ENCODE measurements around the gene NMU. TPM values are rescaled to one million over a fixed set of nuclear protein-coding genes. Genes with fewer than 3 reads are reported as not detected.
"Not testable (repeated sequence)": the region's sequence is repeated elsewhere in the genome, so short reads cannot be mapped to it uniquely, and the experiment has no call there.

NMU gene
- total and polyA plus RNA-seq, 2 donors from 2014 or later = 0.54 to 0.79 TPM

DNA sequence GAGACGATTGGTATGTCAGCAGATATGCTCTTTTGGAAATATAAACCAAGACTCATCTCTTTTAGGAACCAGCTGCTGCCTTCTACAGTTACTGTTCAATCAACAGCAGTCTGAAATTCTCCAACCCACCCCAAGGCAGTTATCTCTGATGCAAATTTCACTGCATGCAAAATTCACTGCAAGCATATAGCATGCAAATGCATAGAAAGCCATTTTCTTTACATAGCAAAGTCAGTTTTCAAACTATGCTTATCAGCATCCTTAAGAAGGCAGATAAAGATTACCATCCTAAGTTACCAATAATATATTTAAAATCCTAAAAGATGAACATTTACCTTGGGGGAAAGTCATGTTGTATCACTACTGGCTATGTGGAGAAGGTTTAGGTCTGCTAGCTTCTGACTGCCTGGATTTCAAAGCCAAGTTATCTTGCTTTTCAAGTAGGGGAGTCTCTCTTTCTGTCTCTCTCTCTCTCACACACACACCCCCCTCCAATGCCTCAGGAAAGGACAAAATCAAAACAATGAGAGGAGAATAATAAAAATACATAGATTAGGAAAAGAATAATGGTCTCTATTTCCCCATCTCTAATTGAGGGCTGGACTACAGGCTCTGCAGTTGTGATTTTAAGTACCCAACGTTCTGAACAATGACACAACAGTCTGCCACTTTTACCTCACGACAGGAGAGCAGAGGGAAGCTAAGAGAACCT is 1.5 kb downstream of the NMU start:
- DNase-seq = no peak
- intact Hi-C loops (cut with DNase I) = no loop called here
- no peak for FAIRE-seq
- Histone ChIP-seq H3K9me3 (ENCODE audit: control insufficient read depth in 2 of 3, insufficient read depth in 1 of 3, low read length in 3 of 3) (peaks cover 0 to 4% (median 0%) of the 10 kb centered on the region in 3 donors), H3K4me3 (ENCODE audit: low read length in 3 of 3) (no peak overlapping the region), H3K4me1 (ENCODE audit: control insufficient read depth in 2 of 3, insufficient read depth in 2 of 3, low read depth in 1 of 3, low read length in 3 of 3) (peaks cover 0 to 7% (median 3%) of the 10 kb centered on the region in 3 donors), H3K27ac (ENCODE audit: low read depth in 2 of 2, low read length in 2 of 2) (no peak overlapping the region), H3K36me3 (ENCODE audit: control insufficient read depth in 2 of 3, insufficient read depth in 3 of 3, low read length in 3 of 3) (no peaks in the 10 kb centered on the region), H3K27me3 (ENCODE audit: control insufficient read depth, insufficient read depth, low read length) (peaks cover 8% of the 10 kb centered on the region), H3K9ac (ENCODE audit: low read length in 3 of 3) (no peak overlapping the region)
- TF ChIP-seq, protein P1, sequence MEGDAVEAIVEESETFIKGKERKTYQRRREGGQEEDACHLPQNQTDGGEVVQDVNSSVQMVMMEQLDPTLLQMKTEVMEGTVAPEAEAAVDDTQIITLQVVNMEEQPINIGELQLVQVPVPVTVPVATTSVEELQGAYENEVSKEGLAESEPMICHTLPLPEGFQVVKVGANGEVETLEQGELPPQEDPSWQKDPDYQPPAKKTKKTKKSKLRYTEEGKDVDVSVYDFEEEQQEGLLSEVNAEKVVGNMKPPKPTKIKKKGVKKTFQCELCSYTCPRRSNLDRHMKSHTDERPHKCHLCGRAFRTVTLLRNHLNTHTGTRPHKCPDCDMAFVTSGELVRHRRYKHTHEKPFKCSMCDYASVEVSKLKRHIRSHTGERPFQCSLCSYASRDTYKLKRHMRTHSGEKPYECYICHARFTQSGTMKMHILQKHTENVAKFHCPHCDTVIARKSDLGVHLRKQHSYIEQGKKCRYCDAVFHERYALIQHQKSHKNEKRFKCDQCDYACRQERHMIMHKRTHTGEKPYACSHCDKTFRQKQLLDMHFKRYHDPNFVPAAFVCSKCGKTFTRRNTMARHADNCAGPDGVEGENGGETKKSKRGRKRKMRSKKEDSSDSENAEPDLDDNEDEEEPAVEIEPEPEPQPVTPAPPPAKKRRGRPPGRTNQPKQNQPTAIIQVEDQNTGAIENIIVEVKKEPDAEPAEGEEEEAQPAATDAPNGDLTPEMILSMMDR (IDR thresholded peaks at IDR 0.05; ENCODE audit: borderline replicate concordance, extremely low read depth, insufficient read depth) = no peak

DNA sequence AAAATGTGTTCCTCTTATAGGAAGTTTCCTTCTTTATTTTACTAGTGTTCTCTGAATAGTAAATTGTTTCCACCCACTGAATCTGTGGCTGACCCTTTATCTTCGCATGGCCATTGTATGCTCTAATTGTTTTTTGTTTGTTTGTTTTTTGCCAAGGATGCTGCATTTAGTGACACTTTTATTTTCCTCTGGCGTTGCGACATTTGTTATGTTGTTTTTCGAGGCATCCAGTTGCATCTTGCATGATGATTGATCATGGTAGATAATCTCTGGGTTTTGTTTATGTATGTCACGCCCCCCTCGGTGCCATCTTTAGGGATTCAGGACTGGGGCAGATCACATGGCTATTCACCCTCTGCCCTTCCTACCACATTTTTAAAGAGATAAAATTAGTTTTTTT is 2.2 kb downstream of the NMU start:
- Histone ChIP-seq H3K36me3 (ENCODE audit: control insufficient read depth in 2 of 3, insufficient read depth in 3 of 3, low read length in 3 of 3) (no peaks in the 10 kb centered on the region), H3K4me1 (ENCODE audit: control insufficient read depth in 2 of 3, insufficient read depth in 2 of 3, low read depth in 1 of 3, low read length in 3 of 3) (peaks cover 0 to 7% (median 3%) of the 10 kb centered on the region in 3 donors), H3K4me3 (ENCODE audit: low read length in 3 of 3) (no peak overlapping the region), H3K9ac (ENCODE audit: low read length in 3 of 3) (no peak overlapping the region), H3K9me3 (ENCODE audit: control insufficient read depth in 2 of 3, insufficient read depth in 1 of 3, low read length in 3 of 3) (peaks cover 0 to 4% (median 0%) of the 10 kb centered on the region in 3 donors), H3K27ac (ENCODE audit: low read depth in 2 of 2, low read length in 2 of 2) (no peak overlapping the region), H3K27me3 (ENCODE audit: control insufficient read depth, insufficient read depth, low read length) (peaks cover 8% of the 10 kb centered on the region)
- FAIRE-seq (no peak), DNase-seq (no peak)
- intact Hi-C loops (cut with DNase I) = no loop called here
- TF ChIP-seq, protein P1 (IDR thresholded peaks at IDR 0.05; ENCODE audit: borderline replicate concordance, extremely low read depth, insufficient read depth) = no peak

DNA sequence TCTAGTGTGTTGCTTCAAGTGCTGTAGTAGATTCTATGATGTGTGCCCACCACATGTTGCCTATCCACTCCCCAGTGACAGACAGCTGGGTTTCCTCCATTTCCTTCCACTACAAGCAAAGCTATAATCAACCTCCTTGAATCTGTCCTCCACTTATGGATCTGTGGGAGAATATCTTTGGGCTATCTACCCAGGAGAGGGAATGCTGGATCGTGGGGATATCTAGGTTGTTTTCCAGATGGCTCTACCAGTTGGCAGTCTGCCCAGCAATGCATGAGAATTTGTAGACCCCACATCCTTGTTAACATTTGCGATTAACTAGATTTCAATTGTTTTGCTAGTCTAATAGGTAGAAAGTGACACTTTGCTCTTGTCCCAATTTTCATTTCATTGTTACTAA is 10.3 kb downstream of the NMU start:
- no peak for DNase-seq
- H3K9ac ChIP-seq (ENCODE audit: low read length in 3 of 3) = no peak overlapping the region
- H3K27ac ChIP-seq (ENCODE audit: low read depth in 2 of 2, low read length in 2 of 2) = no peak overlapping the region
- no peaks in the 10 kb centered on the region for H3K4me1 ChIP-seq (ENCODE audit: control insufficient read depth in 2 of 3, insufficient read depth in 2 of 3, low read depth in 1 of 3, low read length in 3 of 3)
- FAIRE-seq = no peak
- TF ChIP-seq, protein P1 (IDR thresholded peaks at IDR 0.05; ENCODE audit: borderline replicate concordance, extremely low read depth, insufficient read depth) = no peak
- H3K4me3 ChIP-seq (ENCODE audit: low read length in 3 of 3) = no peak overlapping the region
- peaks cover 0 to 1% (median 0%) of the 10 kb centered on the region in 3 donors for H3K9me3 ChIP-seq (ENCODE audit: control insufficient read depth in 2 of 3, insufficient read depth in 1 of 3, low read length in 3 of 3)
- H3K36me3 ChIP-seq (ENCODE audit: control insufficient read depth in 2 of 3, insufficient read depth in 3 of 3, low read length in 3 of 3) = no peaks in the 10 kb centered on the region
- H3K27me3 ChIP-seq (ENCODE audit: control insufficient read depth, insufficient read depth, low read length) = no peaks in the 10 kb centered on the region
- intact Hi-C loops (cut with DNase I) = no loop called here

DNA sequence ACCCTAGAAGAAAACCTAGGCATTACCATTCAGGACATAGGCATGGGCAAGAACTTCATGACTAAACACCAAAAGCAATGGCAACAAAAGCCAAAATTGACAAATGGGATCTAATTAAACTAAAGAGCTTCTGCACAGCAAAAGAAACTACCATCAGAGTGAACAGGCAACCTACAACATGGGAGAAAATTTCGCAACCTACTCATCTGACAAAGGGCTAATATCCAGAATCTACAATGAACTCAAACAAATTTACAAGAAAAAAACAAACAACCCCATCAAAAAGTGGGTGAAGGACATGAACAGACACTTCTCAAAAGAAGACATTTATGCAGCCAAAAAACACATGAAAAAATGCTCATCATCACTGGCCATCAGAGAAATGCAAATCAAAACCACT is 12.0 kb downstream of the NMU start:
- H3K9me3 ChIP-seq (ENCODE audit: control insufficient read depth in 2 of 3, insufficient read depth in 1 of 3, low read length in 3 of 3); FAIRE-seq; intact Hi-C loops (cut with DNase I); H3K4me1 ChIP-seq (ENCODE audit: control insufficient read depth in 2 of 3, insufficient read depth in 2 of 3, low read depth in 1 of 3, low read length in 3 of 3); H3K9ac ChIP-seq (ENCODE audit: low read length in 3 of 3); H3K36me3 ChIP-seq (ENCODE audit: control insufficient read depth in 2 of 3, insufficient read depth in 3 of 3, low read length in 3 of 3); H3K27ac ChIP-seq (ENCODE audit: low read depth in 2 of 2, low read length in 2 of 2); H3K4me3 ChIP-seq (ENCODE audit: low read length in 3 of 3); H3K27me3 ChIP-seq (ENCODE audit: control insufficient read depth, insufficient read depth, low read length); DNase-seq: not testable (repeated sequence)

Measured in kidney (tissue), 14 donors.